Measurements from ENCODE around the gene SV2C. TPM values are rescaled to one million over a fixed set of nuclear protein-coding genes. Genes with fewer than 3 reads are reported as not detected.

The SV2C gene
- polyA plus RNA-seq, 3 donors, result 0.01 to 0.02 TPM; not detected in 1

- Histone ChIP-seq H3K9ac (ENCODE audit: insufficient read depth, low read length, poor library complexity, severe bottlenecking) (no peak overlapping the region), H3K79me2 (ENCODE audit: insufficient read depth, low read length) (peaks cover 24% of the 10 kb centered on the region), H3K9me3 (replicated peaks in 1 of 2; ENCODE audit: control insufficient read depth in 1 of 2, insufficient read depth in 1 of 2, low read length in 2 of 2) (no peaks in the 10 kb centered on the region), H3K4me1 (ENCODE audit: control insufficient read depth in 1 of 2, insufficient read depth in 2 of 2, low read length in 2 of 2) (peaks cover 30 to 43% of the 10 kb centered on the region in 2 donors), H4K20me1 (ENCODE audit: insufficient read depth, low read length) (peaks cover 16% of the 10 kb centered on the region), H3K4me3 (replicated peaks in 1 of 3; ENCODE audit: low read depth in 2 of 3, low read length in 3 of 3) (no peak overlapping the region), H3K27ac (ENCODE audit: low read depth in 1 of 2, low read length in 2 of 2) (peak overlapping the region in 1 of 2 donors; percentile 98), H2AFZ (ENCODE audit: insufficient read depth, low read depth, low read length, poor library complexity, severe bottlenecking) (no peak overlapping the region), H3K4me2 (replicated peaks; ENCODE audit: extremely low read depth, low read length, poor library complexity, severe bottlenecking) (no peak overlapping the region), H3K27me3 (ENCODE audit: control insufficient read depth in 2 of 2, insufficient read depth in 2 of 2, low read length in 2 of 2) (no peaks in the 10 kb centered on the region), H3K36me3 (replicated peaks in 1 of 2; ENCODE audit: control insufficient read depth in 1 of 2, insufficient read depth in 2 of 2, low read length in 2 of 2) (no peaks in the 10 kb centered on the region)
- TF ChIP-seq CTCF (IDR thresholded peaks at IDR 0.05), result no peak
- WGBS (ENCODE audit: insufficient coverage), result 22% methylated on average over 2 of the region's 5 CpGs
- intact Hi-C loops (cut with micrococcal nuclease), result loop anchor here (10.0 kb wide), 3 partner anchors 64 to 184 kb away; no protein-coding TSS in a partner anchor
- Mint-ChIP-seq H3K4me3 (no peak overlapping the region), H3K4me1 (peaks cover 35% of the 10 kb centered on the region), H3K27me3 (ENCODE audit: low read depth in 3 of 3) (peaks cover 0 to 3% (median 0%) of the 10 kb centered on the region in 3 donors), H3K9me3 (peaks cover 0 to 3% (median 0%) of the 10 kb centered on the region in 7 donors), H3K27ac (peak overlapping the region; percentile 99 to 100 (median 100)), H3K36me3 (no peaks in the 10 kb centered on the region)
- DNase-seq, result peak; percentile 21 to 60 (median 57)
Observed at GRCh38 chr5:76400466-76400865, 317.3 kb downstream of the SV2C start.

- H3K4me3 Mint-ChIP-seq, result peak overlapping the region; percentile 97 to 98
- H3K36me3 Mint-ChIP-seq, result no peaks in the 10 kb centered on the region
- no peak for TF ChIP-seq CTCF (IDR thresholded peaks at IDR 0.05)
- no peaks in the 10 kb centered on the region for H3K27me3 ChIP-seq (ENCODE audit: control insufficient read depth in 2 of 2, insufficient read depth in 2 of 2, low read length in 2 of 2)
- H3K27ac Mint-ChIP-seq, result peak overlapping the region; percentile 99 to 100 (median 100)
- no peaks in the 10 kb centered on the region for H3K9me3 ChIP-seq (replicated peaks in 1 of 2; ENCODE audit: control insufficient read depth in 1 of 2, insufficient read depth in 1 of 2, low read length in 2 of 2)
- H3K9ac ChIP-seq (ENCODE audit: insufficient read depth, low read length, poor library complexity, severe bottlenecking), result peak overlapping the region; percentile 99
- intact Hi-C loops (cut with micrococcal nuclease), result loop anchor here (2.0 to 10.0 kb wide), 4 partner anchors 63 to 183 kb away; no protein-coding TSS in a partner anchor
- peak overlapping the region; percentile 97 to 98 for H3K27ac ChIP-seq (ENCODE audit: low read depth in 1 of 2, low read length in 2 of 2)
- H3K27me3 Mint-ChIP-seq (ENCODE audit: low read depth in 3 of 3), result peaks cover 0 to 3% (median 0%) of the 10 kb centered on the region in 3 donors
- H4K20me1 ChIP-seq (ENCODE audit: insufficient read depth, low read length), result peaks cover 29% of the 10 kb centered on the region
- H3K4me1 Mint-ChIP-seq, result peaks cover 48% of the 10 kb centered on the region
- H3K79me2 ChIP-seq (ENCODE audit: insufficient read depth, low read length), result peaks cover 38% of the 10 kb centered on the region
- H3K4me3 ChIP-seq (replicated peaks in 1 of 3; ENCODE audit: low read depth in 2 of 3, low read length in 3 of 3), result peak overlapping the region; percentile 76 to 94 (median 80)
- peak overlapping the region; percentile 86 for H2AFZ ChIP-seq (ENCODE audit: insufficient read depth, low read depth, low read length, poor library complexity, severe bottlenecking)
- H3K4me1 ChIP-seq (ENCODE audit: control insufficient read depth in 1 of 2, insufficient read depth in 2 of 2, low read length in 2 of 2), result peaks cover 43 to 56% of the 10 kb centered on the region in 2 donors
- peak overlapping the region; percentile 93 for H3K4me2 ChIP-seq (replicated peaks; ENCODE audit: extremely low read depth, low read length, poor library complexity, severe bottlenecking)
- WGBS (ENCODE audit: insufficient coverage), result 2% methylated on average over 10 of the region's 11 CpGs
- DNase-seq, result peak; percentile 21 to 43 (median 24)
- no peaks in the 10 kb centered on the region for H3K36me3 ChIP-seq (replicated peaks in 1 of 2; ENCODE audit: control insufficient read depth in 1 of 2, insufficient read depth in 2 of 2, low read length in 2 of 2)
- peaks cover 0 to 3% (median 0%) of the 10 kb centered on the region in 7 donors for H3K9me3 Mint-ChIP-seq
Observed at GRCh38 chr5:76401801-76402250, 318.6 kb downstream of the SV2C start.

All from CD14-positive monocyte (primary cell).